HepG2 (cell line): ENCODE results near the gene APOC3. TPM values are rescaled to one million over a fixed set of nuclear protein-coding genes. Genes with fewer than 3 reads are reported as not detected.

Source experiments
- AGO1 ChIP-seq: fragments of 200-400 bp; formaldehyde crosslinking; IDR thresholded peaks from 2 replicates; pipeline ENCODE4 v1.6.1; 2017; ENCODE audit warnings: mild to moderate bottlenecking, low read depth, low read length, moderate library complexity; ENCODE audit not compliant: poor library complexity, severe bottlenecking
- BRD4 ChIP-seq: sonication (generic); formaldehyde crosslinking; IDR thresholded peaks from 2 replicates; pipeline ENCODE4 v1.4.0; 2020; ENCODE audit warnings: missing genetic modification reagents
- DMAP1 ChIP-seq: IDR thresholded peaks from 2 replicates; pipeline ENCODE4 v1.6.1; 2016
- ESRRA ChIP-seq: sonication (generic); formaldehyde crosslinking; IDR thresholded peaks from 2 replicates; pipeline ENCODE4 v1.5.1; 2020; ENCODE audit warnings: mild to moderate bottlenecking, low read depth, missing genetic modification reagents
- FOSL1 ChIP-seq: sonication (generic); formaldehyde crosslinking; IDR thresholded peaks from 2 replicates; pipeline ENCODE4 v1.9.0; 2021; ENCODE audit warnings: missing genetic modification reagents, borderline replicate concordance
- FOSL2 ChIP-seq: sonication (generic); formaldehyde crosslinking; IDR thresholded peaks from 2 replicates; pipeline ENCODE4 v1.4.0; 2020; ENCODE audit warnings: missing genetic modification reagents
- FOXA3 ChIP-seq: IDR thresholded peaks from 2 replicates; pipeline ENCODE4 v1.6.1; 2016; ENCODE audit warnings: missing genetic modification reagents, missing compliant biosample characterization
- GZF1 ChIP-seq: sonication (generic); formaldehyde crosslinking; IDR thresholded peaks from 2 replicates; pipeline ENCODE4 v1.5.1; 2020; ENCODE audit warnings: mild to moderate bottlenecking, missing genetic modification reagents
- HES4 ChIP-seq: sonication (generic); formaldehyde crosslinking; IDR thresholded peaks from 2 replicates; pipeline ENCODE4 v1.9.0; 2021; ENCODE audit warnings: mild to moderate bottlenecking, missing genetic modification reagents, borderline replicate concordance
- HHEX ChIP-seq: IDR thresholded peaks from 2 replicates; pipeline ENCODE4 v1.6.1; 2016; ENCODE audit warnings: control low read depth
- KDM5A ChIP-seq: fragments of 200-600 bp; sonication (generic); IDR thresholded peaks from 2 replicates; pipeline ENCODE4 v1.7.0; 2018; ENCODE audit warnings: antibody characterized with exemption, mild to moderate bottlenecking, low read length, borderline replicate concordance
- KDM6A ChIP-seq: IDR thresholded peaks from 2 replicates; pipeline ENCODE4 v1.6.1; 2016; ENCODE audit warnings: low read depth
- NPAS2 ChIP-seq: sonication (generic); formaldehyde crosslinking; IDR thresholded peaks from 2 replicates; pipeline ENCODE4 v1.8.0; 2022; ENCODE audit warnings: mild to moderate bottlenecking, missing genetic modification reagents, borderline replicate concordance
- REL ChIP-seq: sonication (generic); formaldehyde crosslinking; conservative IDR thresholded peaks from 2 replicates; pipeline ENCODE4 v1.8.0; 2022; ENCODE audit warnings: mild to moderate bottlenecking, missing genetic modification reagents, moderate library complexity
- SAP130 ChIP-seq: IDR thresholded peaks from 2 replicates; pipeline ENCODE4 v1.6.1; 2016; ENCODE audit warnings: low read depth
- SIX1 ChIP-seq: sonication (generic); formaldehyde crosslinking; IDR thresholded peaks from 2 replicates; pipeline ENCODE4 v1.4.0; 2020; ENCODE audit warnings: missing genetic modification reagents, borderline replicate concordance
- SRF ChIP-seq: IDR thresholded peaks from 2 replicates; pipeline ENCODE4 v1.6.1; 2011; ENCODE audit warnings: mild to moderate bottlenecking, low read depth, low read length, moderate library complexity
- TBP ChIP-seq: sonication (generic); formaldehyde crosslinking; IDR thresholded peaks from 2 replicates; pipeline ENCODE4 v1.5.0; 2020; ENCODE audit warnings: missing genetic modification reagents
- ZNF256 ChIP-seq: sonication (generic); formaldehyde crosslinking; conservative IDR thresholded peaks from 2 replicates; pipeline ENCODE4 v1.4.0; 2020; ENCODE audit warnings: missing genetic modification reagents
- ZNF350 ChIP-seq: sonication (generic); formaldehyde crosslinking; IDR thresholded peaks from 2 replicates; pipeline ENCODE4 v1.4.0; 2020; ENCODE audit warnings: mild to moderate bottlenecking, low read depth, missing genetic modification reagents, borderline replicate concordance
- ZNF431 ChIP-seq: sonication (generic); formaldehyde crosslinking; IDR thresholded peaks from 2 replicates; pipeline ENCODE4 v1.9.0; 2022; ENCODE audit warnings: missing genetic modification reagents, low read depth, mild to moderate bottlenecking, borderline replicate concordance
- ZNF543 ChIP-seq: sonication (generic); formaldehyde crosslinking; IDR thresholded peaks from 2 replicates; pipeline ENCODE4 v1.4.0; 2020; ENCODE audit warnings: mild to moderate bottlenecking, missing genetic modification reagents
- ZNF557 ChIP-seq: sonication (generic); formaldehyde crosslinking; IDR thresholded peaks from 2 replicates; pipeline ENCODE4 v1.4.0; 2020; ENCODE audit warnings: missing genetic modification reagents
- ZNF746 ChIP-seq: sonication (generic); formaldehyde crosslinking; IDR thresholded peaks from 2 replicates; pipeline ENCODE4 v1.8.0; 2022; ENCODE audit warnings: mild to moderate bottlenecking, missing genetic modification reagents
- ZNF761 ChIP-seq: sonication (generic); formaldehyde crosslinking; conservative IDR thresholded peaks from 2 replicates; pipeline ENCODE4 v1.4.0; 2020; ENCODE audit warnings: mild to moderate bottlenecking, missing genetic modification reagents
- ZSCAN25 ChIP-seq: sonication (generic); formaldehyde crosslinking; IDR thresholded peaks from 2 replicates; pipeline ENCODE4 v1.8.0; 2022; ENCODE audit warnings: mild to moderate bottlenecking, missing genetic modification reagents
- polyA plus RNA-seq, 8 experiments: library from polyadenylated mRNA; depleted of rRNA in 3 of 8; stranded (reverse) in 7 of 8; unstranded in 1 of 8; fragments of >200 nt; fragmentation: Illumina TruSeq in 4 of 8; extraction: Trizol in 4 of 8; gene quantifications; 2 replicates each; pipeline versions ENCODE4 v1.2.1 to v1.2.3, GENCODE V29; 2011 to 2016; ENCODE audit warnings: low read depth in 4 of 8, missing spikeins in 1 of 8, mixed read lengths in 1 of 8; ENCODE audit not compliant: insufficient read depth in 1 of 8
- total RNA-seq, 5 experiments: library from RNA; depleted of rRNA; stranded (reverse); fragments of >200 nt; fragmentation: Illumina TruSeq; extraction: Trizol; gene quantifications; 2 replicates each; pipeline ENCODE4 v1.2.3, GENCODE V29; 2016; ENCODE audit warnings: low read depth in 1 of 5
- TF ChIP-seq, protein P1 (sequence below): sonication (generic); formaldehyde crosslinking; IDR thresholded peaks from 2 replicates; pipeline ENCODE4 v1.4.0; 2020; ENCODE audit warnings: missing genetic modification reagents, borderline replicate concordance
- TF ChIP-seq, protein P2 (sequence below): IDR thresholded peaks from 2 replicates; pipeline ENCODE4 v1.6.1; 2016; ENCODE audit warnings: mild to moderate bottlenecking, missing biosample characterization, missing genetic modification reagents

APOC3 gene
- total and polyA plus RNA-seq, 2 of the 13 experiments (the other 11 are each of a cell fraction or from before 2014, with no cell fraction given), result 314 to 687 TPM

DNA sequence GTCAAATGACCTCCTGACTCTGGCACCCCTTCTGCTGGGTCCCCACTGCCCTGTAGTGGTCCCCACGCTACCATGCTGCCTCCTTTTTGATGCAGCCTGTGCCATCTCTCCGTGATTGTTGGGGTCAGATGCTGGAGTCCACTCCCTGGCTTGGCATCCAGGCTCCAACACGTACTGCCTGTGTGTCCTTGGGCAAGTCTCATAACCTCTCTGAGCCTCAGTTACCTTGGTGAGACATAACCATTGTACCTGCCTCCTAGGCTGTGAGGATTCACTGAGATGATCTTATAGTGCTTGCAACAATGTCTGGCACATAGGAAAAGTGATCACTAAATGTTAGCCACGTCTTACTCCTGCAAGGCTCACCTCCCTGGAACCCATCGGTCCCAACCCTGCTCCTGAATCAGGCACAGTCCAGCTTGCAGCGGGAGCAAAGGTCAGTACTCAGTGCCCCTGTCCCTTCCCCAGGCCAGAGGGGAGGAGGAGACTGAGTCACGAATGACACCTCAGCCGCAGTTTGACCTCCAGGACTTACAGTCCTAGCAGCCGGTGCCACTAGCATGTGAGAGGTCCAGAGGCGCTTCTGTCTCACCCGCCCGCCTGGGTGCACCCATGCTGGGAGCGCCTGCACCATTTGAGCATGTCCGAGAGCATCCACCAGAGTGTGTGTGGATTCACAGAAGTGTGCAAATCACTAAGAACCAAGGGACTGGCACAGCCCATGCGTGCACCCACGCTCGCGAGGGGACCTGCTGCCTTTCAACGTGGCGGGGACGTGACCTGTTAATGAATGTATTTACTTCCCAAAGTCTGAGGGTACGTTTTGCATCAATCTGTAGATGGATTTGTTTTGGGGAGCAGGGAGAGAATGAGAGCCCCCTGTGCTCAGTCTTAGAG lies 3.6 kb upstream of the APOC3 start (continued):
- TF ChIP-seq, protein P1, sequence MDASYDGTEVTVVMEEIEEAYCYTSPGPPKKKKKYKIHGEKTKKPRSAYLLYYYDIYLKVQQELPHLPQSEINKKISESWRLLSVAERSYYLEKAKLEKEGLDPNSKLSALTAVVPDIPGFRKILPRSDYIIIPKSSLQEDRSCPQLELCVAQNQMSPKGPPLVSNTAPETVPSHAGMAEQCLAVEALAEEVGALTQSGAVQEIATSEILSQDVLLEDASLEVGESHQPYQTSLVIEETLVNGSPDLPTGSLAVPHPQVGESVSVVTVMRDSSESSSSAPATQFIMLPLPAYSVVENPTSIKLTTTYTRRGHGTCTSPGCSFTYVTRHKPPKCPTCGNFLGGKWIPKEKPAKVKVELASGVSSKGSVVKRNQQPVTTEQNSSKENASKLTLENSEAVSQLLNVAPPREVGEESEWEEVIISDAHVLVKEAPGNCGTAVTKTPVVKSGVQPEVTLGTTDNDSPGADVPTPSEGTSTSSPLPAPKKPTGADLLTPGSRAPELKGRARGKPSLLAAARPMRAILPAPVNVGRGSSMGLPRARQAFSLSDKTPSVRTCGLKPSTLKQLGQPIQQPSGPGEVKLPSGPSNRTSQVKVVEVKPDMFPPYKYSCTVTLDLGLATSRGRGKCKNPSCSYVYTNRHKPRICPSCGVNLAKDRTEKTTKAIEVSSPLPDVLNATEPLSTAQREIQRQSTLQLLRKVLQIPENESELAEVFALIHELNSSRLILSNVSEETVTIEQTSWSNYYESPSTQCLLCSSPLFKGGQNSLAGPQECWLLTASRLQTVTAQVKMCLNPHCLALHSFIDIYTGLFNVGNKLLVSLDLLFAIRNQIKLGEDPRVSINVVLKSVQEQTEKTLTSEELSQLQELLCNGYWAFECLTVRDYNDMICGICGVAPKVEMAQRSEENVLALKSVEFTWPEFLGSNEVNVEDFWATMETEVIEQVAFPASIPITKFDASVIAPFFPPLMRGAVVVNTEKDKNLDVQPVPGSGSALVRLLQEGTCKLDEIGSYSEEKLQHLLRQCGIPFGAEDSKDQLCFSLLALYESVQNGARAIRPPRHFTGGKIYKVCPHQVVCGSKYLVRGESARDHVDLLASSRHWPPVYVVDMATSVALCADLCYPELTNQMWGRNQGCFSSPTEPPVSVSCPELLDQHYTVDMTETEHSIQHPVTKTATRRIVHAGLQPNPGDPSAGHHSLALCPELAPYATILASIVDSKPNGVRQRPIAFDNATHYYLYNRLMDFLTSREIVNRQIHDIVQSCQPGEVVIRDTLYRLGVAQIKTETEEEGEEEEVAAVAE (CRISPR knock-in tag), result no peak
- TF ChIP-seq DMAP1 (CRISPR knock-in tag), result no peak; the same call in 1 of the 2 replicates
- TF ChIP-seq AGO1, result no peak
- 0 out of 2 replicates have a peak, but pooled peaks have one; percentile 12 for TF ChIP-seq FOXA3 (CRISPR knock-in tag)
- no peak for TF ChIP-seq SIX1
- peak; percentile 25; the same call in 1 of the 2 replicates for TF ChIP-seq ESRRA (CRISPR knock-in tag)
- TF ChIP-seq ZNF746 (CRISPR knock-in tag), result peak; percentile 14; the same call in 1 of the 2 replicates
- TF ChIP-seq GZF1 (CRISPR knock-in tag), result no peak
- TF ChIP-seq ZSCAN25 (CRISPR knock-in tag), result no peak
- TF ChIP-seq HES4 (CRISPR knock-in tag), result peak; percentile 22; the same call in 1 of the 2 replicates
- no peak for TF ChIP-seq TBP
- no peak for TF ChIP-seq ZNF256
- TF ChIP-seq KDM5A, result no peak
- TF ChIP-seq, protein P2, sequence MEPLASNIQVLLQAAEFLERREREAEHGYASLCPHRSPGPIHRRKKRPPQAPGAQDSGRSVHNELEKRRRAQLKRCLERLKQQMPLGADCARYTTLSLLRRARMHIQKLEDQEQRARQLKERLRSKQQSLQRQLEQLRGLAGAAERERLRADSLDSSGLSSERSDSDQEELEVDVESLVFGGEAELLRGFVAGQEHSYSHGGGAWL (CRISPR knock-in tag), result no peak
- 0 out of 2 replicates have a peak, but pooled peaks have one; percentile 23 for TF ChIP-seq SAP130 (CRISPR knock-in tag)
- 0 out of 2 replicates have a peak, but pooled peaks have one; percentile 55 for TF ChIP-seq KDM6A (CRISPR knock-in tag)
- no peak for TF ChIP-seq NPAS2 (CRISPR knock-in tag)
- TF ChIP-seq FOSL2 (CRISPR knock-in tag), result peak; percentile 85
- peak; percentile 72; the same call in 1 of the 2 replicates for TF ChIP-seq BRD4 (CRISPR knock-in tag)
- no peak; the same call in 1 of the 2 replicates for TF ChIP-seq ZNF761 (CRISPR knock-in tag)
- TF ChIP-seq HHEX (CRISPR knock-in tag), result no peak
- no peak for TF ChIP-seq SRF
- TF ChIP-seq REL (CRISPR knock-in tag), result peak; percentile 73; the same call in 1 of the 2 replicates
- no peak for TF ChIP-seq ZNF543
- no peak; the same call in 1 of the 2 replicates for TF ChIP-seq ZNF350
- no peak for TF ChIP-seq ZNF557 (CRISPR knock-in tag)
- TF ChIP-seq FOSL1 (CRISPR knock-in tag), result no peak
- no peak for TF ChIP-seq ZNF431 (CRISPR knock-in tag)
